Measurements from ENCODE around the gene GATA1.

The GATA1 gene

GRCh38 chrX:48786341-48786800 lies at the start of gene GATA1:
GATA1 (plus strand) TSS chrX:48786590; CDS start chrX:48791110, 4,520 bp downstream.
- H2AFZ ChIP-seq: no peak within 1 kb of the TSS
- no peak within 1 kb of the TSS for H3K4me3 ChIP-seq (ENCODE audit: low read depth, low read length)
- no peaks in the 10 kb centered on the region for H3K9me3 ChIP-seq (ENCODE audit: control insufficient read depth, low read length)
- no peaks in the 10 kb centered on the region for H3K27me3 ChIP-seq (ENCODE audit: control insufficient read depth, insufficient read depth, low read length)
- no peaks in the 10 kb centered on the region for H3K4me1 ChIP-seq
- H3K36me3 ChIP-seq (ENCODE audit: control insufficient read depth, insufficient read depth, low read length): no peaks in the 10 kb centered on the region
- H3K79me2 ChIP-seq: no peaks in the 10 kb centered on the region
- no peak within 1 kb of the TSS for H3K4me2 ChIP-seq (ENCODE audit: low read length)
- H3K9ac ChIP-seq: no peak within 1 kb of the TSS
- no peak for TF ChIP-seq CTCF (IDR thresholded peaks at IDR 0.05)
- no peak within 1 kb of the TSS for H3K27ac ChIP-seq

- Histone ChIP-seq H3K4me3 (ENCODE audit: low read depth, low read length) (no peak overlapping the region), H3K4me1 (peaks cover 3% of the 10 kb centered on the region), H3K79me2 (no peaks in the 10 kb centered on the region), H3K36me3 (ENCODE audit: control insufficient read depth, insufficient read depth, low read length) (no peaks in the 10 kb centered on the region), H3K9ac (no peak overlapping the region), H3K27me3 (ENCODE audit: control insufficient read depth, insufficient read depth, low read length) (no peaks in the 10 kb centered on the region), H3K4me2 (ENCODE audit: low read length) (no peak overlapping the region), H2AFZ (peak overlapping the region; percentile 82), H3K27ac (no peak overlapping the region), H3K9me3 (ENCODE audit: control insufficient read depth, low read length) (no peaks in the 10 kb centered on the region)
- TF ChIP-seq CTCF (IDR thresholded peaks at IDR 0.05): no peak
These were observed 49.5 kb upstream of the GATA1 start for GRCh38 chrX:48736878-48737212.

GRCh38 chrX:48737213-48737938 lies 49.0 kb upstream of the GATA1 start:
- H3K79me2 ChIP-seq: no peaks in the 10 kb centered on the region
- peaks cover 3% of the 10 kb centered on the region for H3K4me1 ChIP-seq
- no peaks in the 10 kb centered on the region for H3K36me3 ChIP-seq (ENCODE audit: control insufficient read depth, insufficient read depth, low read length)
- peak overlapping the region; percentile 82 for H2AFZ ChIP-seq
- H3K4me2 ChIP-seq (ENCODE audit: low read length): peak overlapping the region; percentile 84
- TF ChIP-seq CTCF (IDR thresholded peaks at IDR 0.05): no peak
- H3K4me3 ChIP-seq (ENCODE audit: low read depth, low read length): peak overlapping the region; percentile 87
- H3K27ac ChIP-seq: peak overlapping the region; percentile 88
- no peaks in the 10 kb centered on the region for H3K27me3 ChIP-seq (ENCODE audit: control insufficient read depth, insufficient read depth, low read length)
- no peaks in the 10 kb centered on the region for H3K9me3 ChIP-seq (ENCODE audit: control insufficient read depth, low read length)
- no peak overlapping the region for H3K9ac ChIP-seq

GRCh38 chrX:48737940-48738339 lies 48.5 kb upstream of the GATA1 start:
- Histone ChIP-seq H3K36me3 (ENCODE audit: control insufficient read depth, insufficient read depth, low read length) (no peaks in the 10 kb centered on the region), H3K9ac (no peak overlapping the region), H3K79me2 (no peaks in the 10 kb centered on the region), H2AFZ (peak overlapping the region; percentile 82), H3K4me1 (peaks cover 3% of the 10 kb centered on the region), H3K27me3 (ENCODE audit: control insufficient read depth, insufficient read depth, low read length) (no peaks in the 10 kb centered on the region), H3K9me3 (ENCODE audit: control insufficient read depth, low read length) (no peaks in the 10 kb centered on the region), H3K4me3 (ENCODE audit: low read depth, low read length) (peak overlapping the region; percentile 87), H3K4me2 (ENCODE audit: low read length) (peak overlapping the region; percentile 84), H3K27ac (peak overlapping the region; percentile 88)
- TF ChIP-seq CTCF (IDR thresholded peaks at IDR 0.05): no peak

GRCh38 chrX:48741834-48742233 lies 44.6 kb upstream of the GATA1 start:
- H3K9ac ChIP-seq: no peak overlapping the region
- peaks cover 3% of the 10 kb centered on the region for H3K4me1 ChIP-seq
- H3K9me3 ChIP-seq (ENCODE audit: control insufficient read depth, low read length): no peaks in the 10 kb centered on the region
- H3K27me3 ChIP-seq (ENCODE audit: control insufficient read depth, insufficient read depth, low read length): no peaks in the 10 kb centered on the region
- no peak for TF ChIP-seq CTCF (IDR thresholded peaks at IDR 0.05)
- no peak overlapping the region for H2AFZ ChIP-seq
- no peak overlapping the region for H3K4me3 ChIP-seq (ENCODE audit: low read depth, low read length)
- H3K79me2 ChIP-seq: no peaks in the 10 kb centered on the region
- H3K4me2 ChIP-seq (ENCODE audit: low read length): no peak overlapping the region
- no peak overlapping the region for H3K27ac ChIP-seq
- no peaks in the 10 kb centered on the region for H3K36me3 ChIP-seq (ENCODE audit: control insufficient read depth, insufficient read depth, low read length)
